NCI-H510A treated with DMSO at 0.1 percent for 48 hours (cell line): ENCODE results near the gene ABCC9.
"Not testable (repeated sequence)": the region's sequence is repeated elsewhere in the genome, so short reads cannot be mapped to it uniquely, and the experiment has no call there.

ENCODE experiments used
- DNase-seq: peaks from one replicate; lab custom pipeline; 2025; lab: John Stamatoyannopoulos, UW

Gene ABCC9

GRCh38 chr12:21933656-21934055, 7.6 kb downstream of the ABCC9 start:
- DNase-seq, result no peak

GRCh38 chr12:21929972-21930371, 11.3 kb downstream of the ABCC9 start:
- DNase-seq, result not testable (repeated sequence)

- DNase-seq, result no peak
These were observed 15.8 kb downstream of the ABCC9 start for GRCh38 chr12:21925296-21925913.

GRCh38 chr12:21921436-21921835, 19.8 kb downstream of the ABCC9 start:
- no peak for DNase-seq

- no peak for DNase-seq
These were observed 22.8 kb downstream of the ABCC9 start for GRCh38 chr12:21918456-21918855.

GRCh38 chr12:21913823-21914222, 27.4 kb downstream of the ABCC9 start:
- no peak for DNase-seq

GRCh38 chr12:21912318-21912717, 28.9 kb downstream of the ABCC9 start:
- DNase-seq, result no peak

- DNase-seq, result no peak
These were observed 29.4 kb downstream of the ABCC9 start for GRCh38 chr12:21911832-21912231.

- DNase-seq, result no peak
These were observed 30.6 kb downstream of the ABCC9 start for GRCh38 chr12:21910657-21911056.

GRCh38 chr12:21907948-21908837, 33.0 kb downstream of the ABCC9 start:
- no peak for DNase-seq

GRCh38 chr12:21906919-21907493, 34.2 kb downstream of the ABCC9 start:
- no peak for DNase-seq

- DNase-seq, result not testable (repeated sequence)
These were observed 41.7 kb downstream of the ABCC9 start for GRCh38 chr12:21899532-21899931.

- DNase-seq, result no peak
These were observed 45.6 kb downstream of the ABCC9 start for GRCh38 chr12:21895651-21896050.

- no peak for DNase-seq
These were observed 46.2 kb downstream of the ABCC9 start for GRCh38 chr12:21894792-21895595.

- no peak for DNase-seq
These were observed 47.3 kb downstream of the ABCC9 start for GRCh38 chr12:21893924-21894323.

GRCh38 chr12:21892341-21892740, 48.9 kb downstream of the ABCC9 start:
- DNase-seq, result no peak

GRCh38 chr12:21891751-21892217, 49.4 kb downstream of the ABCC9 start:
- DNase-seq, result no peak

GRCh38 chr12:21888276-21888863, 52.9 kb downstream of the ABCC9 start:
- DNase-seq, result no peak

GRCh38 chr12:21884936-21885335, 56.3 kb downstream of the ABCC9 start:
- no peak for DNase-seq

GRCh38 chr12:21882635-21883034, 58.6 kb downstream of the ABCC9 start:
- DNase-seq, result no peak

GRCh38 chr12:21881965-21882364, 59.3 kb downstream of the ABCC9 start:
- peak; percentile 3 for DNase-seq

GRCh38 chr12:21879312-21879711, 61.9 kb downstream of the ABCC9 start:
- DNase-seq, result no peak
